CD14-positive monocyte (primary cell): ENCODE results near the gene IL33. TPM values are rescaled to one million over a fixed set of nuclear protein-coding genes. Genes with fewer than 3 reads are reported as not detected.
A peak's percentile ranks its signal among the peaks of the same experiment; 100 is the strongest.

Source experiments
- DNase-seq, 3 donors: peaks; one replicate each; pipeline ENCODE4 v3.0.0-alpha.2; 2011 to 2022
- H2AFZ ChIP-seq: 2 replicates; pipeline ENCODE4 v1.6.0; 2012; ENCODE audit warnings: mild to moderate bottlenecking, low read depth, low read length, inconsistent platforms; ENCODE audit not compliant: insufficient read depth, poor library complexity, severe bottlenecking
- H3K27ac ChIP-seq, 2 donors: 1 replicate in 1 of 2; 2 replicates in 1 of 2; pipeline ENCODE4 v1.5.1; 2012 to 2013; ENCODE audit warnings: low read length in 2 of 2, control low read depth in 1 of 2, inconsistent platforms in 1 of 2, low read depth in 1 of 2, mild to moderate bottlenecking in 1 of 2
- H3K27me3 ChIP-seq, 2 donors: one replicate each; pipeline versions ENCODE4 v1.6.0 to v1.6.1; 2011 to 2013; ENCODE audit warnings: low read length in 2 of 2; ENCODE audit not compliant: control insufficient read depth in 2 of 2, insufficient read depth in 2 of 2
- H3K36me3 ChIP-seq, 2 donors: replicated peaks in 1 of 2; 1 replicate in 1 of 2; 2 replicates in 1 of 2; pipeline versions ENCODE4 v1.5.1 to v1.6.1; 2012 to 2013; ENCODE audit warnings: low read length in 2 of 2, control low read depth in 1 of 2, inconsistent platforms in 1 of 2, mild to moderate bottlenecking in 1 of 2; ENCODE audit not compliant: insufficient read depth in 2 of 2, control insufficient read depth in 1 of 2
- H3K4me1 ChIP-seq, 2 donors: 1 replicate in 1 of 2; 2 replicates in 1 of 2; pipeline versions ENCODE4 v1.5.1 to v1.6.1; 2012 to 2013; ENCODE audit warnings: low read length in 2 of 2, control low read depth in 1 of 2, inconsistent platforms in 1 of 2, mild to moderate bottlenecking in 1 of 2, moderate library complexity in 1 of 2; ENCODE audit not compliant: insufficient read depth in 2 of 2, control insufficient read depth in 1 of 2
- H3K4me2 ChIP-seq: replicated peaks from 2 replicates; pipeline ENCODE3; 2012; ENCODE audit warnings: low read length, moderate library complexity, mild to moderate bottlenecking; ENCODE audit not compliant: poor library complexity, severe bottlenecking; ENCODE audit errors: extremely low read depth
- H3K4me3 ChIP-seq, 3 experiments: fragments of 200-600 bp in 1 of 3; sonication (generic) in 1 of 3; replicated peaks in 1 of 3; 1 replicate in 2 of 3; 2 replicates in 1 of 3; pipeline ENCODE4 v1.5.1; 2011 to 2013; ENCODE audit warnings: low read length in 3 of 3, mild to moderate bottlenecking in 3 of 3, control low read depth in 2 of 3, low read depth in 2 of 3, inconsistent platforms in 1 of 3, moderate library complexity in 1 of 3
- H3K79me2 ChIP-seq: 2 replicates; pipeline ENCODE4 v1.6.0; 2012; ENCODE audit warnings: mild to moderate bottlenecking, control low read depth, inconsistent platforms, low read length, moderate library complexity; ENCODE audit not compliant: insufficient read depth
- H3K9ac ChIP-seq: 2 replicates; pipeline ENCODE4 v1.6.0; 2017; ENCODE audit warnings: low read length, mild to moderate bottlenecking; ENCODE audit not compliant: insufficient read depth, poor library complexity, severe bottlenecking
- H3K9me3 ChIP-seq, 2 donors: replicated peaks in 1 of 2; 1 replicate in 1 of 2; 2 replicates in 1 of 2; pipeline versions ENCODE4 v1.5.1 to v1.6.1; 2012 to 2013; ENCODE audit warnings: low read length in 2 of 2, control low read depth in 1 of 2; ENCODE audit not compliant: control insufficient read depth in 1 of 2, insufficient read depth in 1 of 2
- H4K20me1 ChIP-seq: 2 replicates; pipeline ENCODE4 v1.6.0; 2012; ENCODE audit warnings: mild to moderate bottlenecking, low read length, control low read depth, moderate library complexity; ENCODE audit not compliant: insufficient read depth
- H3K27ac Mint-ChIP-seq, 7 donors: one replicate each; pipeline ENCODE4 v1.8.0; 2020; ENCODE audit warnings: mild to moderate bottlenecking in 7 of 7, mixed read lengths in 7 of 7, moderate library complexity in 6 of 7, inconsistent platforms in 2 of 7
- H3K27me3 Mint-ChIP-seq, 3 donors: one replicate each; pipeline ENCODE4 v1.8.0; 2021 to 2022; ENCODE audit warnings: low read depth in 3 of 3, mild to moderate bottlenecking in 3 of 3, mixed read lengths in 3 of 3, moderate library complexity in 3 of 3, inconsistent platforms in 1 of 3
- H3K36me3 Mint-ChIP-seq, 2 donors: one replicate each; pipeline ENCODE4 v1.8.0; 2020; ENCODE audit warnings: mixed read lengths in 2 of 2, inconsistent platforms in 1 of 2, mild to moderate bottlenecking in 1 of 2
- H3K4me1 Mint-ChIP-seq: one replicate; pipeline ENCODE4 v1.8.0; 2020; ENCODE audit warnings: mild to moderate bottlenecking, mixed read lengths
- H3K4me3 Mint-ChIP-seq, 2 donors: one replicate each; pipeline ENCODE4 v1.8.0; 2020; ENCODE audit warnings: mild to moderate bottlenecking in 2 of 2, mixed read lengths in 2 of 2, moderate library complexity in 1 of 2
- H3K9me3 Mint-ChIP-seq, 7 donors: one replicate each; pipeline ENCODE4 v1.8.0; 2020 to 2022; ENCODE audit warnings: mixed read lengths in 7 of 7, mild to moderate bottlenecking in 6 of 7, moderate library complexity in 6 of 7, inconsistent platforms in 2 of 7
- CTCF ChIP-seq: fragments of 200-600 bp; IDR thresholded peaks from one replicate; pipeline ENCODE4 v1.8.0; 2022; ENCODE audit warnings: antibody characterized with exemption, mild to moderate bottlenecking
- WGBS: methylation state at CpG from one replicate; pipeline ENCODE4 v1.1.5; 2013; ENCODE audit warnings: missing lambda C conversion rate; ENCODE audit not compliant: insufficient coverage; 5-methylcytosine and 5-hydroxymethylcytosine counted together
- intact Hi-C, 2 donors: fragments of 100-400 bp; cut with micrococcal nuclease; formaldehyde crosslinking; loops; one replicate each; pipeline versions ENCODE4 v1.15.0 to v1.15.1; 2023
- polyA plus RNA-seq, 3 donors: library from polyadenylated mRNA; depleted of rRNA in 1 of 3; unstranded in 2 of 3; stranded (reverse) in 1 of 3; fragments of 300-500 nt in 2 of 3; fragments of >200 nt in 1 of 3; fragmentation: Illumina TruSeq in 2 of 3; gene quantifications; 1 replicate in 2 of 3; 2 replicates in 1 of 3; pipeline ENCODE4 v1.2.3, GENCODE V29; 2012 to 2021

Gene IL33
- polyA plus RNA-seq, 3 donors = not detected

GRCh38 chr9:6268826-6269397 lies 53.3 kb downstream of the IL33 start:
- Histone ChIP-seq H3K79me2 (no peaks in the 10 kb centered on the region), H3K4me2 (no peak overlapping the region), H2AFZ (no peak overlapping the region), H3K27ac (no peak overlapping the region), H3K9me3 (peaks cover 4 to 6% of the 10 kb centered on the region in 2 donors), H3K4me3 (no peak overlapping the region), H3K9ac (no peak overlapping the region), H3K27me3 (no peaks in the 10 kb centered on the region), H3K36me3 (no peaks in the 10 kb centered on the region), H4K20me1 (no peaks in the 10 kb centered on the region), H3K4me1 (no peaks in the 10 kb centered on the region)
- Mint-ChIP-seq H3K9me3 (peaks cover 4 to 17% (median 7%) of the 10 kb centered on the region in 7 donors), H3K4me3 (no peak overlapping the region), H3K4me1 (no peaks in the 10 kb centered on the region), H3K36me3 (no peaks in the 10 kb centered on the region), H3K27me3 (peaks cover 0 to 5% (median 2%) of the 10 kb centered on the region in 3 donors), H3K27ac (peak overlapping the region in 1 of 7 donors; percentile 31)
- TF ChIP-seq CTCF = no peak
- DNase-seq = no peak
- intact Hi-C loops = no loop called here
- no CpG with 5 or more reads among the region's 3 CpGs for WGBS

GRCh38 chr9:6270896-6271295 lies 55.3 kb downstream of the IL33 start:
- no peaks in the 10 kb centered on the region for H3K27me3 ChIP-seq
- no peak for TF ChIP-seq CTCF
- Mint-ChIP-seq H3K4me3 (no peak overlapping the region), H3K27ac (no peak overlapping the region), H3K36me3 (no peaks in the 10 kb centered on the region), H3K9me3 (peaks cover 0 to 5% (median 3%) of the 10 kb centered on the region in 7 donors), H3K4me1 (no peaks in the 10 kb centered on the region), H3K27me3 (peaks cover 2 to 5% (median 3%) of the 10 kb centered on the region in 3 donors)
- intact Hi-C loops = no loop called here
- no peak overlapping the region for H3K9ac ChIP-seq
- no peak overlapping the region for H3K4me2 ChIP-seq
- DNase-seq = no peak
- no peaks in the 10 kb centered on the region for H3K36me3 ChIP-seq
- H3K27ac ChIP-seq = no peak overlapping the region
- H3K9me3 ChIP-seq = no peaks in the 10 kb centered on the region
- H3K4me1 ChIP-seq = no peaks in the 10 kb centered on the region
- H4K20me1 ChIP-seq = no peaks in the 10 kb centered on the region
- WGBS = no CpG with 5 or more reads among the region's 1 CpG
- no peak overlapping the region for H2AFZ ChIP-seq
- no peak overlapping the region for H3K4me3 ChIP-seq
- H3K79me2 ChIP-seq = no peaks in the 10 kb centered on the region
